A172 (cell line): Measurements from ENCODE around the gene ADARB1. TPM values are rescaled to one million over a fixed set of nuclear protein-coding genes. Genes with fewer than 3 reads are reported as not detected.

Experiments
- DNase-seq: peaks from one replicate; pipeline ENCODE4 v3.0.0-alpha.2; 2015; ENCODE audit warnings: low spot score
- total RNA-seq: library from RNA; depleted of rRNA; stranded (reverse); fragments of >200 nt; shearing (Covaris generic); gene quantifications from 2 replicates; pipeline ENCODE4 v1.2.3, GENCODE V29; 2014

ADARB1 gene
- total RNA-seq, 1 experiment from 2014 or later = 15.7 TPM

GRCh38 chr21:45149021-45149420 is 74.6 kb downstream of the ADARB1 start:
- DNase-seq = no peak

GRCh38 chr21:45150638-45151131 is 76.3 kb downstream of the ADARB1 start:
- DNase-seq = no peak

- DNase-seq = no peak
Observed at GRCh38 chr21:45151445-45152160, 77.2 kb downstream of the ADARB1 start.

GRCh38 chr21:45152265-45152746 is 77.9 kb downstream of the ADARB1 start:
- no peak for DNase-seq

GRCh38 chr21:45153358-45154318 is 79.3 kb downstream of the ADARB1 start:
- DNase-seq = no peak

- DNase-seq = peak; percentile 85
Observed at GRCh38 chr21:45154511-45155508, 80.4 kb downstream of the ADARB1 start.

- DNase-seq = no peak
Observed at GRCh38 chr21:45155910-45156309, 81.5 kb downstream of the ADARB1 start.

- no peak for DNase-seq
Observed at GRCh38 chr21:45156459-45156858, 82.1 kb downstream of the ADARB1 start.

- DNase-seq = no peak
Observed at GRCh38 chr21:45157932-45158331, 83.6 kb downstream of the ADARB1 start.

- no peak for DNase-seq
Observed at GRCh38 chr21:45158491-45159423, 84.4 kb downstream of the ADARB1 start.

GRCh38 chr21:45160198-45160597 is 85.8 kb downstream of the ADARB1 start:
- no peak for DNase-seq

GRCh38 chr21:45161038-45161945 is 86.9 kb downstream of the ADARB1 start:
- no peak for DNase-seq

GRCh38 chr21:45162115-45162514 is 87.7 kb downstream of the ADARB1 start:
- no peak for DNase-seq

- no peak for DNase-seq
Observed at GRCh38 chr21:45162809-45163208, 88.4 kb downstream of the ADARB1 start.

- DNase-seq = no peak
Observed at GRCh38 chr21:45163413-45164123, 89.2 kb downstream of the ADARB1 start.

GRCh38 chr21:45164124-45164511 is 89.7 kb downstream of the ADARB1 start:
- DNase-seq = no peak

GRCh38 chr21:45164838-45165237 is 90.5 kb downstream of the ADARB1 start:
- DNase-seq = no peak

- no peak for DNase-seq
Observed at GRCh38 chr21:45166931-45167330, 92.6 kb downstream of the ADARB1 start.
